GM21723 (cell line): ENCODE data around the gene NCK2.

Source experiments
- ATAC-seq: cut with Tn5 transposase; IDR thresholded peaks from one replicate; pipeline ENCODE4 v1.9.1; 2021; ENCODE audit warnings: mild to moderate bottlenecking, moderate library complexity; ENCODE audit not compliant: unreplicated experiment

The NCK2 gene

DNA sequence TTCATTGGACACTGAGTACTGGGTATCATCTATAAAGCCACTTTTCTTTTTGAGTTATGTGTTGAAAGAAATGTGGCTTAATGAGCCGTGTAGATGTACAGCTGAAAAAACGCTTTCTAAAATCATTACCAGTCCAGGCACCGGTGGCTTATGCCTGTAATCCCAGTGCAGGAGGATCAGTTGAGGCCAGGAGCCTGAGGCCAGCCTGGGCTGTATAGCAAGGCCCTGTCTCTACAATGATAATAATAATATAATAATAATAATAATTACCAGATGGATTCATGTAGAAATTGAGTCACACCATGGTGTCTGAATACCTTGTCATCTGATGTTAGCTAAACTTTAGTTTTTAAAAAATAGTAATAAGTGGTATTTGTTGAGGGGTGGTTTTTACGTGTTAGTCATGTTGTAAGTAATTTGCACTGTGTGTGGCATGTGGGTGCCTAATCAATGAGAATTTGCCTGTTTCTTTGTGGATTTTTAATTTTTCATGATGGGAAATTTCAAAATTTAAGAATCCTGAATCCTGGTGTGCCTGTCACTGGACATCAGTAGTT is 30.1 kb downstream of the NCK2 start:
- no peak for ATAC-seq

GRCh38 chr2:105775809-105776559 is 31.3 kb downstream of the NCK2 start:
- ATAC-seq: peak; percentile 58

DNA sequence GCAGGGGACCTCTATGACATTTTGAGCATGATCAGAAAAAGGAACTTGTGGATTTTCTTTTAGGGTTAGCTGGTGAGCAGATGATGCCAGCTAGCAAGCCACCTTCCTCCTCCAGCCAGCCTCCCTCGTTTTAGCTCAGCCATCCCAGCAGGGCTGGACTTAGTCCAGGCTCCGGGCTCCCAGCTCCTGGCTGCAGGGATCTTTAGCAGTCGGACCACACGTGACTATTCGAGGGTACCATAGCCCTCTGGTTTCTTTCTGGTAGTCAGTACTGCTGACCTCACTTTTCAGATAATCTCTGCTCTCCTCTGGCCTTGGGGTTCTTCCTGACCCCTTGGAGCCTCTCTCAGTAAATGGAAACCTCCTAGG is 31.8 kb downstream of the NCK2 start:
- ATAC-seq: peak; percentile 30

- peak; percentile 28 for ATAC-seq
Observed at GRCh38 chr2:105777031-105777482, 32.3 kb downstream of the NCK2 start.

GRCh38 chr2:105777506-105778055 is 32.9 kb downstream of the NCK2 start:
- ATAC-seq: no peak

DNA sequence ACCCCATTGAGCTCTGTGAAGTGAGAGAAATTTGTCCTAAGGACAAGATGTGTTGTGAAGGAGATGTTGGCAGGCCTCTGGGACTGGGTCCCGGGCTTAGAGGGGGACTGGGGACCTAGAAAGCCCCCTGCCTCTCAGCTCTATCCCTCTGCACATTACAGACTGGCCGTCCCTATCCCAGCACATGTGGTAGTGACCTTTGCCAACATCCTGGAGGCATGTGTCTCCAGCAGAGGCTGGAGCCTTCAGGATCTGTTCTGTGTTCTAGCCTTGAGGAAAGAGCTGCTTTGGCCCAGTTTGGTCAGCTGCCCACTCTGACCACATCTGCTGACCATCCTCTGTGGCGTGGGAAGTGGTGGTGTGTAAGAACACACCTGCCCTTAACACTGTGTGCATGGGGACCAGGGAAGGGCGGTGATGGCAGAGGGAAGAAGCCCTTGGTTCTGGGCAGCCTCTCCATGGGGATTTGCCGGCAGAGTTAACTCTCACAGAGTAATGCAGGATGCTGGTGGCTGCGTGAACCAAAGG is 33.4 kb downstream of the NCK2 start:
- ATAC-seq: no peak

DNA sequence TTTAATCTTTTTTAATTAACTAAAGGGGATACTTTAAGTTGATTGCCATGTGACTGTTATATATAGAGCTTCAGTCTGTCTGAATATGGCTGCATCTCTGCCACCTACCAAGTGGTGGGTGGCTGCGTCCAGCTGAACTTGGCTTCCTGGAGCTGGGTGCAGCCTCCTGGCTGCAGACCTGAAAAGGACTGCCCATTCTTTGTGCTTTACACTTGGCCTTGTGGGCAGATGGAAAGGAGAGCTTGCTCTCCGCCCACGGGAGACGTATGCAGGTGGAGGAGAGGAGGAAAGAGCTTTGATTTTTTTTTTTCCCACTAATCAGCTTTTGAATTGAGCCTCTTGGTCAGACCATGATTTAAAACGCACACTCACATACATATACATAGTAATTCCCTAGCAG is 34.7 kb downstream of the NCK2 start:
- no peak for ATAC-seq

- ATAC-seq: no peak
Observed at GRCh38 chr2:105780606-105781005, 35.9 kb downstream of the NCK2 start.

DNA sequence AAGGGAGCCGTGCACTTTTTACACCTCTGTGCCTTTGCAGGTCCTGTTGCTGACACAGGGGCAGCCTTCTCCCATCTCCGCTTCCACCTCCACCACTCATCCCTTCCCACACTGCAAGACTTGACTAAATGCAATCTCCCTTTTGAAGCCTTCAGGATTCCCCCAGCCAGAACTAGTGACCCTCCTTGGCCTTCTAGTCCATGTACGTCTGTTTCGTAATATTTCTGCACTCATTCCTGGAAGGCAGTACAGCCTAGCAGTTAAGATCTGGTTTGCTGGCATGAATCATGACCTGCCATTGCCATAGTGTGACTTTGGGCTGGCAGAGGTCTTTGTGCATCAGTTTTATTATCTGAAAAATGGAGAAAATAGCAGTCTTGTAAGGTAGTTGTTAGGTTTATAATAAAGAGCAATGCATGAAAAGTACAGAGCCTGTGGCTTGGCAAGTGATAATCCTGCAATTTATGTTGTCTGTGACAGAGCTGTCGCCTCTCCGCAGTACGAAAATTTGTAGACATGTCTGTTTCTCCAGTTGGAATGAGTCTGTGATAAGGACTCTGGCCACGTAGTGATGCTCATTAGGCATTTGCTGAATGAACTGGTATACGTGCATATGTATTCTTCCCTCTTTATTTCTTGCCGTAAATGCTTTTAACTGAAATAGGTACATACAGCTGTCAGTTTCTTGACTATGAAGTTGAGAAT is 36.7 kb downstream of the NCK2 start:
- ATAC-seq: no peak

- no peak for ATAC-seq
Observed at GRCh38 chr2:105782123-105782522, 37.4 kb downstream of the NCK2 start.

DNA sequence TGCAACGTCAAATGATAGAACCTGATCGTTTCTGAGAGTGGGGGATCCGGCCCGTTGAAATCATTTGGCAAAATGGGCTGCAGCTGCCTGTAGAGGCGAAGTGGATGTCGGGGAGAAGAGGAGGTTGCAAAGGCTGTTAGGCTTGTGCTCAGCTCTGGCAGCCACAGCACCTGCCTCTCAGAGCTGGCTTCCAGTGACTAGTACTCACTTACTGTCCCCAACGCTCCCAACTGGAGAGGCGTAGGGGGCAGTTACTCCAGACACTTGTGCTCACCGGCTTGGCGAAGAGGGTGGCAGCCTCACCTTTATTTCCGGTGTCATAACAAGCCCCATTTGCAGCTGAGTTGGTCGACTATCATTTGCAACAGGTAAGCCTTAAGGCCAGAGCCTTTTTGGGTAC is 37.9 kb downstream of the NCK2 start:
- no peak for ATAC-seq

DNA sequence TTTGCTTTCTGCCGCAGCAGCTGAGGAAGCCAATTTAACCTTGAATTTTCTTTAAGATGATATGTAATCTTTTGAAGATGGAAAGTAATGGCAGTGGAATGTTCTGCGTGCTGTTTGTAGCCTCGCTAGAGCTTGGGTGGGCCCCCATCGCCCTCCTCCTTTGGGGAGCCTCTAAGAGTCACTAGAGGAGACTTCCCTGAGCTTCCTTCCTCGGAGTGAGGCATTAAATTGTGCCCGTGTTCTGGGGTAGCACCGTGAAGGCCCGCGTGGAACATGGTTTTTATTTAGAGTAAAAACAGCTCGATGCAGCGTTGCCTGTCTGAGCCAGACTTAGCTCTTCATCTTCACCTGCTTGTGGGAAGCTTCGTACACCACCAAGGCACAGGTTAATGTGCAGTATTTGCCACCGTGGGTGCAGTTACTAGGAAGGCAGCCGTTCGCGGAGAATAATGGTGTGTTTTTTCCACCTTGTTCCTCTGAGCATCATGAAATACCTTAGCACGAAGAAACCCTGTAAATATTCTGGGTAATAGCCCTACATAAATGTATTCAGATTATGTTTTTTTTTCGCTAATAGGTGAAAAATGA is 38.5 kb downstream of the NCK2 start:
- ATAC-seq: no peak

DNA sequence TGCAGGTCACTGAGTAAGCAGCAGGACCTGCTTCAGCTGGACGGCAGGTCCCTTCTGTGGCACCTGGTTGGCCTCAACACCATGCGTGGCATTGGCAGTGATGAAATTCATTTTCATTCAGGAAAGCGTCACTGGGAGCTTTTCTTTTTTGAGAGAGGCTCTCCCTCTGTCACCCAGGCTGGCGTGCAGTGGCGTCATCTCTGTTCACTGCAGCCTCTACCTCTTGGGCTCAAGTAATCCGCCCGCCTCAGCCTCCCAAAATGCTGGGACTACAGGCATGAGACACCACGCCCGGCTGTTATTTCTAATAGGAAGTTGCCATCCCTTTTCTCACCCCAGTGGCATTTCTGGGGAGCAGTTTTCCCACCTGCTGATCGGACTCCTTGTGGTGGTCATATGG is 39.3 kb downstream of the NCK2 start:
- ATAC-seq: no peak

DNA sequence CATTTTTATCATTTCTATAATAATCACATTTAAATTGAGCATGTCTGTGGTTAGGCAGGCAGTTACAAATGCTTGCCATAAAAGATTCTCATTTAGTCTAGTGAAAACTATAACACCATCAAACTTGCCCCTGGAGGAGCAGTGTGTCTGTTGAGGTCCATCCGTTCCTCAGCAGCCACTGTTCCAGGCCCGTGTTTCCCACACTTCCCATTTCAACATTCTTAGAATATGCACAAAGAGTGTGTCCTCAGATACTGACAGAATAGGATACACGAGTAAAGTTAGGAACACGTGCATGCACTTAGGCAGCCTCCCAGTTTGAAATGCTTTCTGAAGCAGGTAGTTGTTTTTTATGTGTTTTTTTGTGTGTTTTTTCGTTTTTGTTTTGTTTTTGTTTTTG is 39.9 kb downstream of the NCK2 start:
- no peak for ATAC-seq

GRCh38 chr2:105785095-105785847 is 40.6 kb downstream of the NCK2 start:
- no peak for ATAC-seq

DNA sequence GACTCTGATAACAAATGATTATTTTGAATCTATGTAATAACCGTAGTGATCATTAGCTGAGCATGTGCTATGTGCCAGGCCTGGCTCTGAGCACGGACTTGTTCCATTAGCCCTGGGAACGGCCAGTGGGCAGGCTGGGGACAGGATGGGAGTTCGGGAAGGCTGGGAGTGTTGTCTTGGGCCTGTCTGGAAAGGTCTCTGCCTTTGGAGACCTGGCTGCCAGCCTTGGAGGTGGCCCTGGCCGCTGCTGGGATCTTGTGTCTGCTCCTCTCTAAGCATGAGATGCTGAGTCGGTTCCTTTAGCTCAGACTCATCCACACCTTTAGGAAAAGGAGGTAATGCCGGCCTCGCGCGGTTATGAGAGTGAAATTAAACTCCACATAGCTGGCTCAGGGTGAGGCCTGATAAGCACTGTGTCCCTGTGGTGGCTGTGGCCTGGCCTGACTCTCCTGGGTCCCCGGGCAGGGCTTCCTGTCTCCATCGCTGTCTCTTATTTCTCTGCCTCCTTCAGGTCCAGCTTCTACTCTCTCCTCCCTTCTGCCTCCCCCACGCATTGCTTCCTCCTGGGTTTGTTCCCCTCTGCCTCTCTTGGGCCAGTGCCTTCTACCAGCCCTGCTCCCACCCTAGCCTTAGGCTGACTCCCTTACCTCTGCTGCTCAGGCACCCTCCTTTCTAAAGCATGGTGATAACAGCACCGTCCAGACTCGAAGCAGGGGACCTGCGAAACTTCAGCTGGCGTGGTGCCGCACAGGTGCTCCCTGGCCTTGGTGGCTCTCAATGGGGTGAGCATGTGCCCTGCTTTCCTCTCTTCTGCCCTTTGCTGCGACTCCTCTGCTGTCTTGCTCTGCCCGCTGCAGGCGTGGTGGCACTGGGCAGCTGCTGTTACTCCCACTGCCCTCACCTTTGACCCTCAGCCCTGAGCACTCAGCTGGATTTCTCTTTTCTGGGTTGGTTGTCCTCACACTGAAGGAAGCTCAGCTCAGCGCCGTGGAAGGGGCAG is 41.8 kb downstream of the NCK2 start:
- ATAC-seq: no peak

- ATAC-seq: no peak
Observed at GRCh38 chr2:105787376-105788318, 42.9 kb downstream of the NCK2 start.

GRCh38 chr2:105788670-105789290 is 44.1 kb downstream of the NCK2 start:
- ATAC-seq: no peak
